PC-3 (cell line): ENCODE measurements around the gene LGALSL.

Experiments used
- CTCF ChIP-seq: fragments of 300-600 bp; sonication (generic); conservative IDR thresholded peaks from 2 replicates; pipeline ENCODE4 v1.5.1; 2017; ENCODE audit warnings: antibody characterized with exemption, low read depth, mild to moderate bottlenecking, low read length
- EZH2 ChIP-seq: fragments of 300-600 bp; sonication (generic); IDR thresholded peaks from one replicate; pipeline ENCODE4 v1.6.1; 2017; ENCODE audit warnings: antibody characterized with exemption, mild to moderate bottlenecking, low read length; ENCODE audit not compliant: unreplicated experiment
- EZH2phosphoT487 ChIP-seq: fragments of 300-600 bp; sonication (generic); IDR thresholded peaks from 2 replicates; pipeline ENCODE4 v1.6.1; 2018; ENCODE audit warnings: mild to moderate bottlenecking, antibody characterized with exemption, low read length, borderline replicate concordance

- no peak for TF ChIP-seq CTCF
- no peak for TF ChIP-seq EZH2
- TF ChIP-seq EZH2phosphoT487 = no peak
Observed at GRCh38 chr2:64482765-64483504, 29.0 kb downstream of the LGALSL start.
